Measurements from ENCODE around the gene IREB2.

The IREB2 gene

DNA sequence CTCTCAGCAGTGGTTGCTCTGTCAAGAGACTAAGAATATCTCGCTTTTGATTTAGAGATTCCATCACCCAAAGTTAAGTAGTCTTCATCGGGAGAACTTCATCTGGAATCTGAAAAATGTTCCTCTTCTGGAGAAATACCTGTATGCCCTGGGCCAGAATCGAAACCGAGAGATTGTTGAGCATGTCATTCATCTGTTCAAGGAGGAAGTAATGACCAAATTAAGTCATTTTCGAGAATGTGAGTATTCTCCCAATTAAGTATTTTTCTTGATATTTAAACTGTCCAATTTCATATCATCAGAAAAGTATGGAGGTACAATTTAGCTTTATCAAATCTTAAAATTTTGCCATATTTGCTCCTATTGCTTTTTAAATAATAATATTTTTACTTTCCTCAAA, 89.3 kb downstream of the IREB2 start:
- TF ChIP-seq, protein P1, sequence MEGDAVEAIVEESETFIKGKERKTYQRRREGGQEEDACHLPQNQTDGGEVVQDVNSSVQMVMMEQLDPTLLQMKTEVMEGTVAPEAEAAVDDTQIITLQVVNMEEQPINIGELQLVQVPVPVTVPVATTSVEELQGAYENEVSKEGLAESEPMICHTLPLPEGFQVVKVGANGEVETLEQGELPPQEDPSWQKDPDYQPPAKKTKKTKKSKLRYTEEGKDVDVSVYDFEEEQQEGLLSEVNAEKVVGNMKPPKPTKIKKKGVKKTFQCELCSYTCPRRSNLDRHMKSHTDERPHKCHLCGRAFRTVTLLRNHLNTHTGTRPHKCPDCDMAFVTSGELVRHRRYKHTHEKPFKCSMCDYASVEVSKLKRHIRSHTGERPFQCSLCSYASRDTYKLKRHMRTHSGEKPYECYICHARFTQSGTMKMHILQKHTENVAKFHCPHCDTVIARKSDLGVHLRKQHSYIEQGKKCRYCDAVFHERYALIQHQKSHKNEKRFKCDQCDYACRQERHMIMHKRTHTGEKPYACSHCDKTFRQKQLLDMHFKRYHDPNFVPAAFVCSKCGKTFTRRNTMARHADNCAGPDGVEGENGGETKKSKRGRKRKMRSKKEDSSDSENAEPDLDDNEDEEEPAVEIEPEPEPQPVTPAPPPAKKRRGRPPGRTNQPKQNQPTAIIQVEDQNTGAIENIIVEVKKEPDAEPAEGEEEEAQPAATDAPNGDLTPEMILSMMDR (IDR thresholded peaks at IDR 0.05; ENCODE audit: insufficient read depth, low read length), result no peak
- TF ChIP-seq POLR2AphosphoS5 (IDR thresholded peaks at IDR 0.05; ENCODE audit: low read depth), result no peak
- TF ChIP-seq, protein P2, sequence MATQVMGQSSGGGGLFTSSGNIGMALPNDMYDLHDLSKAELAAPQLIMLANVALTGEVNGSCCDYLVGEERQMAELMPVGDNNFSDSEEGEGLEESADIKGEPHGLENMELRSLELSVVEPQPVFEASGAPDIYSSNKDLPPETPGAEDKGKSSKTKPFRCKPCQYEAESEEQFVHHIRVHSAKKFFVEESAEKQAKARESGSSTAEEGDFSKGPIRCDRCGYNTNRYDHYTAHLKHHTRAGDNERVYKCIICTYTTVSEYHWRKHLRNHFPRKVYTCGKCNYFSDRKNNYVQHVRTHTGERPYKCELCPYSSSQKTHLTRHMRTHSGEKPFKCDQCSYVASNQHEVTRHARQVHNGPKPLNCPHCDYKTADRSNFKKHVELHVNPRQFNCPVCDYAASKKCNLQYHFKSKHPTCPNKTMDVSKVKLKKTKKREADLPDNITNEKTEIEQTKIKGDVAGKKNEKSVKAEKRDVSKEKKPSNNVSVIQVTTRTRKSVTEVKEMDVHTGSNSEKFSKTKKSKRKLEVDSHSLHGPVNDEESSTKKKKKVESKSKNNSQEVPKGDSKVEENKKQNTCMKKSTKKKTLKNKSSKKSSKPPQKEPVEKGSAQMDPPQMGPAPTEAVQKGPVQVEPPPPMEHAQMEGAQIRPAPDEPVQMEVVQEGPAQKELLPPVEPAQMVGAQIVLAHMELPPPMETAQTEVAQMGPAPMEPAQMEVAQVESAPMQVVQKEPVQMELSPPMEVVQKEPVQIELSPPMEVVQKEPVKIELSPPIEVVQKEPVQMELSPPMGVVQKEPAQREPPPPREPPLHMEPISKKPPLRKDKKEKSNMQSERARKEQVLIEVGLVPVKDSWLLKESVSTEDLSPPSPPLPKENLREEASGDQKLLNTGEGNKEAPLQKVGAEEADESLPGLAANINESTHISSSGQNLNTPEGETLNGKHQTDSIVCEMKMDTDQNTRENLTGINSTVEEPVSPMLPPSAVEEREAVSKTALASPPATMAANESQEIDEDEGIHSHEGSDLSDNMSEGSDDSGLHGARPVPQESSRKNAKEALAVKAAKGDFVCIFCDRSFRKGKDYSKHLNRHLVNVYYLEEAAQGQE (IDR thresholded peaks at IDR 0.05; ENCODE audit: insufficient replicate concordance, low read depth), result no peak
- TF ChIP-seq SPI1 (IDR thresholded peaks at IDR 0.05; ENCODE audit: borderline replicate concordance, low read depth), result no peak
- H3K4me3 ChIP-seq (replicated peaks; ENCODE audit: insufficient read depth, low read length), result no peak overlapping the region
- no peak for DNase-seq (ENCODE audit: low read depth in 1 of 2, low spot score in 1 of 2)
- H3K27me3 ChIP-seq (ENCODE audit: insufficient read depth, poor library complexity, severe bottlenecking), result no peaks in the 10 kb centered on the region
- no peak overlapping the region for H3K27ac ChIP-seq (replicated peaks)

DNA sequence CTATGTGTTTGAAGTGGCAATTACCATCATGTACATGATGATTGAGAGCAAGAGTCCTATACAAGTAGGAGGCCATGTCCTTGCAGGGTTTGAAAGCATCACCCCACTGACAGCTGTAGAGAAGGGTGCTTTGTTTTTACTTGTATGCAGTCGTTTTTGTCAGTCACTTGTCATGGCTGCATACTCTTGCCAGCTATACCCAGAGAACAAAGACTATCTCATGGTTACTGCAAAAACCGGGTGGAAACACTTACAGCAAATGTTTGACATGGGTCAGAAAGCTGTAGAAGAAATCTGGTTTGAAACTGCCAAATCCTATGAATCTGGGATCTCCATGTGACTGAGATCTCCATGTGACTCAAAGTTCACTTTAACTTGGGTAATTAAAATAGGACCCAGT, 95.3 kb downstream of the IREB2 start:
- Histone ChIP-seq H3K4me3 (replicated peaks; ENCODE audit: insufficient read depth, low read length) (no peak overlapping the region), H3K27ac (replicated peaks) (no peak overlapping the region), H3K27me3 (ENCODE audit: insufficient read depth, poor library complexity, severe bottlenecking) (no peaks in the 10 kb centered on the region)
- DNase-seq (ENCODE audit: low read depth in 1 of 2, low spot score in 1 of 2), result no peak
- TF ChIP-seq POLR2AphosphoS5 (IDR thresholded peaks at IDR 0.05; ENCODE audit: low read depth) (no peak), SPI1 (IDR thresholded peaks at IDR 0.05; ENCODE audit: borderline replicate concordance, low read depth) (no peak), GABPA (IDR thresholded peaks at IDR 0.05; ENCODE audit: low read depth) (no peak)
- TF ChIP-seq, protein P2 (IDR thresholded peaks at IDR 0.05; ENCODE audit: insufficient replicate concordance, low read depth), result no peak
- TF ChIP-seq, protein P1 (IDR thresholded peaks at IDR 0.05; ENCODE audit: insufficient read depth, low read length), result no peak

DNA sequence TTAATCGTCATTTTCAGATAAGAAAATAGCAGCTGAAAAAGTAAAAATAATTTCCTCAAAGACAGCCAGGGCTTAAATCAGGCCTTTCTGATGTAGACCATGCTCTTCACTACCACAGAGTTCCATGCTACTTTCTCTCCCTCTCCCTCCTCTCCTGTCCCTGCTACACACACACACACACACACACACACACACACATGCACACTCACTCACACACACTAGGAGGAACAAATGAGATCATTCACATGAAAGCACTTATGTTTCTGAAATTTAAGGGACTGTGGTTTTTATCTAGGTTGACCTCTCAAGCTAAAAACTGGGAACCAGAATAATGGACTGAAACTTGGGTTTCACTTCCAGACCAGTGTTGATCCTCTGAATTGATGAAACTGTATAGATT, 98.1 kb downstream of the IREB2 start:
- no peak overlapping the region for H3K4me3 ChIP-seq (replicated peaks; ENCODE audit: insufficient read depth, low read length)
- no peak for TF ChIP-seq GABPA (IDR thresholded peaks at IDR 0.05; ENCODE audit: low read depth)
- no peak for TF ChIP-seq POLR2AphosphoS5 (IDR thresholded peaks at IDR 0.05; ENCODE audit: low read depth)
- TF ChIP-seq, protein P1 (IDR thresholded peaks at IDR 0.05; ENCODE audit: insufficient read depth, low read length), result no peak
- no peak for TF ChIP-seq SPI1 (IDR thresholded peaks at IDR 0.05; ENCODE audit: borderline replicate concordance, low read depth)
- TF ChIP-seq, protein P2 (IDR thresholded peaks at IDR 0.05; ENCODE audit: insufficient replicate concordance, low read depth), result no peak
- no peaks in the 10 kb centered on the region for H3K27me3 ChIP-seq (ENCODE audit: insufficient read depth, poor library complexity, severe bottlenecking)
- H3K27ac ChIP-seq (replicated peaks), result no peak overlapping the region
- no peak for DNase-seq (ENCODE audit: low read depth in 1 of 2, low spot score in 1 of 2)
